H9 (cell line): ENCODE results near the gene FANCG. TPM values are rescaled to one million over a fixed set of nuclear protein-coding genes. Genes with fewer than 3 reads are reported as not detected.

ENCODE experiments used
- DNase-seq: peaks from one replicate; pipeline ENCODE4 v3.0.0-alpha.2; 2017
- H2AFZ ChIP-seq: one replicate; pipeline ENCODE4 v1.6.1; 2013; ENCODE audit warnings: mild to moderate bottlenecking, low read length, control low read depth, moderate library complexity
- H2AK5ac ChIP-seq: 2 replicates; pipeline ENCODE4 v1.6.1; 2013; ENCODE audit warnings: low read length, control low read depth, mixed read lengths; ENCODE audit not compliant: insufficient read length
- H2BK120ac ChIP-seq: one replicate; pipeline ENCODE4 v1.6.1; 2013; ENCODE audit warnings: low read depth, mild to moderate bottlenecking, low read length, control low read depth, inconsistent platforms; ENCODE audit not compliant: poor library complexity, severe bottlenecking
- H2BK12ac ChIP-seq: 2 replicates; pipeline ENCODE4 v1.6.1; 2013; ENCODE audit warnings: low read length, control low read depth, mixed read lengths, low read depth; ENCODE audit not compliant: insufficient read length
- H2BK15ac ChIP-seq: 2 replicates; pipeline ENCODE4 v1.6.1; 2013; ENCODE audit warnings: low read depth, low read length, control low read depth
- H2BK20ac ChIP-seq: one replicate; pipeline ENCODE4 v1.6.1; 2013; ENCODE audit warnings: low read depth, mild to moderate bottlenecking, low read length, control low read depth, inconsistent platforms; ENCODE audit not compliant: poor library complexity, severe bottlenecking
- H2BK5ac ChIP-seq: 2 replicates; pipeline ENCODE4 v1.6.1; 2013; ENCODE audit warnings: low read length, control low read depth, mixed read lengths; ENCODE audit not compliant: insufficient read length
- H3K14ac ChIP-seq: 2 replicates; pipeline ENCODE4 v1.6.1; 2013; ENCODE audit warnings: low read length, control low read depth; ENCODE audit not compliant: insufficient read depth
- H3K18ac ChIP-seq: 2 replicates; pipeline ENCODE4 v1.6.1; 2013; ENCODE audit warnings: low read depth, mild to moderate bottlenecking, mixed read lengths, low read length, control low read depth; ENCODE audit not compliant: insufficient read length
- H3K23ac ChIP-seq: 2 replicates; pipeline ENCODE4 v1.6.1; 2013; ENCODE audit warnings: low read length, control low read depth, mixed read lengths, low read depth; ENCODE audit not compliant: insufficient read length
- H3K23me2 ChIP-seq: 2 replicates; pipeline ENCODE4 v1.6.1; 2013; ENCODE audit warnings: low read depth, mild to moderate bottlenecking, mixed read lengths, low read length, control low read depth; ENCODE audit not compliant: insufficient read length, poor library complexity, severe bottlenecking
- H3K27ac ChIP-seq: 2 replicates; pipeline ENCODE4 v1.5.1; 2013; ENCODE audit warnings: low read length, control low read depth, mixed read lengths, low read depth; ENCODE audit not compliant: insufficient read length
- H3K27me3 ChIP-seq: 2 replicates; pipeline ENCODE4 v1.6.1; 2013; ENCODE audit warnings: low read length, control low read depth, inconsistent platforms; ENCODE audit not compliant: insufficient read depth
- H3K4ac ChIP-seq: 2 replicates; pipeline ENCODE4 v1.6.1; 2013; ENCODE audit warnings: low read depth, mild to moderate bottlenecking, control low read depth, inconsistent platforms, low read length, moderate library complexity
- H3K4me1 ChIP-seq: 2 replicates; pipeline ENCODE4 v1.6.1; 2013; ENCODE audit warnings: low read length, control low read depth, inconsistent platforms; ENCODE audit not compliant: insufficient read depth
- H3K4me2 ChIP-seq: 2 replicates; pipeline ENCODE4 v1.6.1; 2013; ENCODE audit warnings: low read length, control low read depth, mixed read lengths; ENCODE audit not compliant: insufficient read length, insufficient read depth
- H3K56ac ChIP-seq: 2 replicates; pipeline ENCODE4 v1.6.1; 2013; ENCODE audit warnings: low read depth, mild to moderate bottlenecking, mixed read lengths, low read length, control low read depth; ENCODE audit not compliant: insufficient read length
- H3K79me1 ChIP-seq: 2 replicates; pipeline ENCODE4 v1.6.1; 2013; ENCODE audit warnings: low read depth, mild to moderate bottlenecking, moderate library complexity, low read length, control low read depth, inconsistent platforms; ENCODE audit not compliant: insufficient read depth, poor library complexity, severe bottlenecking
- H3K79me2 ChIP-seq: 2 replicates; pipeline ENCODE4 v1.6.1; 2013; ENCODE audit warnings: low read length, control low read depth, inconsistent platforms; ENCODE audit not compliant: insufficient read depth
- H3K9ac ChIP-seq: 2 replicates; pipeline ENCODE4 v1.6.1; 2013; ENCODE audit warnings: low read length, control low read depth, mixed read lengths; ENCODE audit not compliant: insufficient read length; ENCODE audit errors: extremely low read depth
- H3K9me3 ChIP-seq: one replicate; pipeline ENCODE4 v1.6.1; 2013; ENCODE audit warnings: low read depth, low read length, inconsistent platforms; ENCODE audit not compliant: control insufficient read depth
- H3T11ph ChIP-seq: one replicate; pipeline ENCODE4 v1.6.1; 2013; ENCODE audit warnings: mild to moderate bottlenecking, low read length, control low read depth, inconsistent platforms
- H4K20me1 ChIP-seq: one replicate; pipeline ENCODE4 v1.6.1; 2013; ENCODE audit not compliant: control insufficient read depth, insufficient read length, insufficient read depth
- H4K5ac ChIP-seq: 2 replicates; pipeline ENCODE4 v1.6.1; 2013; ENCODE audit warnings: low read depth, mild to moderate bottlenecking, mixed read lengths, low read length, control low read depth; ENCODE audit not compliant: insufficient read length
- H4K8ac ChIP-seq: replicated peaks from 2 replicates; pipeline ENCODE4 v1.6.1; 2013; ENCODE audit warnings: low read length, control low read depth, mixed read lengths, low read depth; ENCODE audit not compliant: insufficient read length
- H4K91ac ChIP-seq: 2 replicates; pipeline ENCODE4 v1.6.1; 2013; ENCODE audit warnings: low read depth, mild to moderate bottlenecking, moderate library complexity, mixed read lengths, low read length, control low read depth; ENCODE audit not compliant: insufficient read length
- H3K27ac Mint-ChIP-seq, 3 experiments: 2 replicates in 2 of 3; 3 replicates in 1 of 3; pipeline ENCODE4 v1.8.0; 2020 to 2021; ENCODE audit warnings: mixed read lengths in 3 of 3, mild to moderate bottlenecking in 1 of 3, moderate library complexity in 1 of 3
- H3K27me3 Mint-ChIP-seq: 2 replicates; pipeline ENCODE4 v1.8.0; 2021; ENCODE audit warnings: low read depth, mild to moderate bottlenecking, moderate library complexity, mixed read lengths
- H3K36me3 Mint-ChIP-seq, 3 experiments: 2 replicates in 2 of 3; 3 replicates in 1 of 3; pipeline ENCODE4 v1.8.0; 2020 to 2021; ENCODE audit warnings: low read depth in 3 of 3, mixed read lengths in 3 of 3; ENCODE audit not compliant: insufficient read depth in 1 of 3
- H3K4me1 Mint-ChIP-seq, 2 experiments: 2 replicates each; pipeline ENCODE4 v1.8.0; 2020; ENCODE audit warnings: mixed read lengths in 2 of 2
- H3K4me3 Mint-ChIP-seq, 2 experiments: 2 replicates in 1 of 2; 3 replicates in 1 of 2; pipeline ENCODE4 v1.8.0; 2020 to 2021; ENCODE audit warnings: mild to moderate bottlenecking in 2 of 2, mixed read lengths in 2 of 2, moderate library complexity in 1 of 2
- H3K9me3 Mint-ChIP-seq, 2 experiments: 2 replicates in 1 of 2; 3 replicates in 1 of 2; pipeline ENCODE4 v1.8.0; 2020; ENCODE audit warnings: mild to moderate bottlenecking in 2 of 2, mixed read lengths in 2 of 2, moderate library complexity in 1 of 2
- WGBS: extraction: QIAGEN DNeasy Blood & Tissue Kit; methylation state at CpG from one replicate; pipeline ENCODE4 v1.1.7; 2013; ENCODE audit warnings: missing lambda C conversion rate, low lambda C conversion rate, mixed read lengths; ENCODE audit not compliant: insufficient read length; ENCODE audit errors: extremely low coverage; 5-methylcytosine and 5-hydroxymethylcytosine counted together
- total RNA-seq: library from RNA; stranded (reverse); gene quantifications from 2 replicates; pipeline ENCODE4 v1.2.1, GENCODE V29; 2021
- TF ChIP-seq, protein P1 (sequence below): fragments of 200-600 bp; sonication (generic); conservative IDR thresholded peaks from 3 replicates; pipeline ENCODE4 v1.8.0; 2021; ENCODE audit warnings: antibody characterized with exemption, mild to moderate bottlenecking

The FANCG gene
- total RNA-seq, 1 experiment from 2014 or later, result 86.9 TPM

DNA sequence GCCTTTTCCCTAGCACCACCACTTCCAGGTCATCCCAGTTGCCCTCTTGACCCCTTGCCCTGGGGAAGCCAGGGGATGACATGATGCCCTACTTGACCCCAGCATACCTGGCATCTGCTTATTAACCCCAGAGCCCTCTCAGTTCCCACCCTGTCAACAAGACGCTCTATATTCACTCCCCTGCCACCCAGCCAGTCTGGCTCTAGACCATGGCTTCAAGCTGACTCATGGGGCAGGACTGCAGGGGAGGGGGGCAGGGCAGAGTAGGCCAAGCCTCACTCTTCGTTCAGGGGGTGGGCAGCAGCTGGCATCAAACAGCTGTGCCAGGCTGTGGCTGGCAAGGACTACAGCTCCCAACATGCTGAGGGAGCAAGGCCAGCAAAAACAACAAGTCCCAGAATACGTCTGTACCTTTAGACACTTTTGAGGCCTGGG lies 30.6 kb upstream of the FANCG start:
- no peaks in the 10 kb centered on the region for H3K79me2 ChIP-seq

More for the DNA sequence above, 30.6 kb upstream of the FANCG start:
- H3K14ac ChIP-seq, result no peak overlapping the region
- no peaks in the 10 kb centered on the region for H3K9me3 Mint-ChIP-seq
- no peak overlapping the region for H2BK20ac ChIP-seq
- no peak overlapping the region for H3K27ac ChIP-seq
- no peak overlapping the region for H3K9ac ChIP-seq
- H2BK120ac ChIP-seq, result no peak overlapping the region
- H3K4me2 ChIP-seq, result no peak overlapping the region
- no peak overlapping the region for H3K56ac ChIP-seq
- H3K4ac ChIP-seq, result no peak overlapping the region
- no peak overlapping the region for H2BK15ac ChIP-seq
- H4K91ac ChIP-seq, result no peak overlapping the region
- H3K27ac Mint-ChIP-seq, result no peak overlapping the region
- no peaks in the 10 kb centered on the region for H3K79me1 ChIP-seq
- no peaks in the 10 kb centered on the region for H3K27me3 ChIP-seq
- no CpG with 5 or more reads among the region's 3 CpGs for WGBS
- no peak overlapping the region for H2AFZ ChIP-seq
- peak overlapping the region; percentile 77 to 81 for H3K4me3 Mint-ChIP-seq
- H4K8ac ChIP-seq, result no peak overlapping the region
- H3K4me1 Mint-ChIP-seq, result peaks cover 34 to 36% of the 10 kb centered on the region in 2 experiments
- H4K5ac ChIP-seq, result no peak overlapping the region
- no peak overlapping the region for H2BK5ac ChIP-seq
- no peak overlapping the region for H3K23ac ChIP-seq
- no peak overlapping the region for H2AK5ac ChIP-seq
- H3K36me3 Mint-ChIP-seq, result peaks cover 0 to 10% (median 10%) of the 10 kb centered on the region in 3 experiments; a peak in 5 of 7 replicates
- TF ChIP-seq, protein P1, sequence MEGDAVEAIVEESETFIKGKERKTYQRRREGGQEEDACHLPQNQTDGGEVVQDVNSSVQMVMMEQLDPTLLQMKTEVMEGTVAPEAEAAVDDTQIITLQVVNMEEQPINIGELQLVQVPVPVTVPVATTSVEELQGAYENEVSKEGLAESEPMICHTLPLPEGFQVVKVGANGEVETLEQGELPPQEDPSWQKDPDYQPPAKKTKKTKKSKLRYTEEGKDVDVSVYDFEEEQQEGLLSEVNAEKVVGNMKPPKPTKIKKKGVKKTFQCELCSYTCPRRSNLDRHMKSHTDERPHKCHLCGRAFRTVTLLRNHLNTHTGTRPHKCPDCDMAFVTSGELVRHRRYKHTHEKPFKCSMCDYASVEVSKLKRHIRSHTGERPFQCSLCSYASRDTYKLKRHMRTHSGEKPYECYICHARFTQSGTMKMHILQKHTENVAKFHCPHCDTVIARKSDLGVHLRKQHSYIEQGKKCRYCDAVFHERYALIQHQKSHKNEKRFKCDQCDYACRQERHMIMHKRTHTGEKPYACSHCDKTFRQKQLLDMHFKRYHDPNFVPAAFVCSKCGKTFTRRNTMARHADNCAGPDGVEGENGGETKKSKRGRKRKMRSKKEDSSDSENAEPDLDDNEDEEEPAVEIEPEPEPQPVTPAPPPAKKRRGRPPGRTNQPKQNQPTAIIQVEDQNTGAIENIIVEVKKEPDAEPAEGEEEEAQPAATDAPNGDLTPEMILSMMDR, result no peak
- peaks cover 2% of the 10 kb centered on the region; the same call in 1 of the 2 replicates for H3K4me1 ChIP-seq
- no peaks in the 10 kb centered on the region for H3K27me3 Mint-ChIP-seq
- no peak overlapping the region for H3T11ph ChIP-seq
- no peaks in the 10 kb centered on the region for H3K9me3 ChIP-seq
- no peak for DNase-seq
- no peak overlapping the region for H2BK12ac ChIP-seq
- no peak overlapping the region for H3K18ac ChIP-seq
- peaks cover 9% of the 10 kb centered on the region for H3K23me2 ChIP-seq
- no peaks in the 10 kb centered on the region for H4K20me1 ChIP-seq
